Measurements from ENCODE around the gene GAS2L2.
"Not testable (repeated sequence)": the region's sequence is repeated elsewhere in the genome, so short reads cannot be mapped to it uniquely, and the experiment has no call there.

GAS2L2 gene

GRCh38 chr17:35726127-35726952 is 26.7 kb downstream of the GAS2L2 start:
- DNase-seq, result no peak

GRCh38 chr17:35725802-35726126 is 27.3 kb downstream of the GAS2L2 start:
- DNase-seq, result no peak

GRCh38 chr17:35725058-35725457 is 28.0 kb downstream of the GAS2L2 start:
- DNase-seq, result no peak

- no peak for DNase-seq
Observed at GRCh38 chr17:35723735-35724134, 29.3 kb downstream of the GAS2L2 start.

GRCh38 chr17:35717475-35717874 is 35.6 kb downstream of the GAS2L2 start:
- no peak for DNase-seq

- no peak for DNase-seq
Observed at GRCh38 chr17:35716897-35717465, 36.1 kb downstream of the GAS2L2 start.

- no peak for DNase-seq
Observed at GRCh38 chr17:35716173-35716572, 36.9 kb downstream of the GAS2L2 start.

GRCh38 chr17:35715416-35715815 is 37.6 kb downstream of the GAS2L2 start:
- no peak for DNase-seq

- DNase-seq, result no peak
Observed at GRCh38 chr17:35714988-35715387, 38.1 kb downstream of the GAS2L2 start.

GRCh38 chr17:35713069-35713728 is 39.8 kb downstream of the GAS2L2 start:
- no peak for DNase-seq

- DNase-seq, result no peak
Observed at GRCh38 chr17:35710950-35711349, 42.1 kb downstream of the GAS2L2 start.

GRCh38 chr17:35709874-35710273 is 43.2 kb downstream of the GAS2L2 start:
- no peak for DNase-seq

GRCh38 chr17:35708951-35709350 is 44.1 kb downstream of the GAS2L2 start:
- no peak for DNase-seq

- no peak for DNase-seq
Observed at GRCh38 chr17:35708149-35708548, 44.9 kb downstream of the GAS2L2 start.

GRCh38 chr17:35705705-35706104 is 47.3 kb downstream of the GAS2L2 start:
- no peak for DNase-seq

GRCh38 chr17:35705230-35705629 is 47.8 kb downstream of the GAS2L2 start:
- DNase-seq, result no peak

GRCh38 chr17:35703308-35703707 is 49.7 kb downstream of the GAS2L2 start:
- DNase-seq, result not testable (repeated sequence)

GRCh38 chr17:35701491-35701890 is 51.5 kb downstream of the GAS2L2 start:
- DNase-seq, result no peak

- DNase-seq, result no peak
Observed at GRCh38 chr17:35700150-35700549, 52.9 kb downstream of the GAS2L2 start.

- no peak for DNase-seq
Observed at GRCh38 chr17:35698800-35699199, 54.2 kb downstream of the GAS2L2 start.

- DNase-seq, result peak; percentile 66
Observed at GRCh38 chr17:35695613-35696012, 57.4 kb downstream of the GAS2L2 start.

GRCh38 chr17:35694906-35695305 is 58.1 kb downstream of the GAS2L2 start:
- DNase-seq, result no peak

All from hematopoietic multipotent progenitor cell treated with erythropoietin and hydrocortisone succinate and interleukin-3 and kit ligand, for 8 days (in vitro differentiated cells).